K562 (cell line): ENCODE data around the gene MTA2. TPM values are rescaled to one million over a fixed set of nuclear protein-coding genes. Genes with fewer than 3 reads are reported as not detected.
A peak's percentile ranks its signal among the peaks of the same experiment; 100 is the strongest.

ENCODE experiments used
- ATAC-seq: fragments of 200-7000 bp; cut with Tn5 transposase; 3 replicates; pipeline ENCODE4 v1.9.1; 2020; ENCODE audit warnings: moderate library complexity
- BruUV-seq: library from RNA; stranded (reverse); fragments of 400-500 nt; replicated peaks from 2 replicates; lab custom pipeline; 2021; lab: Mats Ljungman, UMichigan
- CTCF ChIA-PET: fragments of 300-600 bp; formaldehyde crosslinking; extraction: SDS; loops from one replicate; lab custom pipeline; 2021; ENCODE audit warnings: low intra/inter-chr PET ratio; lab: Yijun Ruan, JAX
- POLR2A ChIA-PET: fragments of 300-600, 350-650 bp; sonication (Branson Sonifier 250); formaldehyde crosslinking; extraction: SDS; loops from one replicate; lab custom pipeline; 2021; ENCODE audit warnings: antibody characterized with exemption, inconsistent platforms; lab: Yijun Ruan, JAX
- DNase-seq, 4 experiments: peaks; one replicate each; pipeline versions ENCODE4 v3.0.0 to v3.0.0-alpha.2; 2011 to 2018; ENCODE audit warnings: low spot score in 3 of 4, mixed read lengths in 3 of 4; ENCODE audit errors: extremely low read depth in 1 of 4
- FAIRE-seq: peaks from 2 replicates; lab custom pipeline; 2011; peaks lifted over from hg19 to GRCh38; lab: Jason Lieb, UNC
- H2AFZ ChIP-seq: 2 replicates; pipeline ENCODE4 v1.6.0; 2011; ENCODE audit warnings: low read depth, low read length, control low read depth, inconsistent platforms
- H3K27ac ChIP-seq: fragments of 200-600 bp; 3 replicates; pipeline ENCODE4 v1.8.0; 2011; ENCODE audit warnings: low read depth, mild to moderate bottlenecking, control low read depth, inconsistent platforms, low read length, moderate library complexity, mixed read lengths; ENCODE audit errors: extremely low read depth
- H3K27me3 ChIP-seq, 2 experiments: fragments of 300-600 bp in 1 of 2; 2 replicates in 1 of 2; 3 replicates in 1 of 2; pipeline versions ENCODE4 v1.6.0 to v1.8.0; 2011; ENCODE audit warnings: inconsistent platforms in 2 of 2, low read length in 2 of 2, mild to moderate bottlenecking in 1 of 2, mixed read lengths in 1 of 2, moderate library complexity in 1 of 2; ENCODE audit not compliant: control insufficient read depth in 2 of 2, insufficient read depth in 2 of 2
- H3K36me3 ChIP-seq: fragments of 300-600 bp; 3 replicates; pipeline ENCODE4 v1.8.0; 2011; ENCODE audit warnings: mild to moderate bottlenecking, low read length, inconsistent platforms; ENCODE audit not compliant: control insufficient read depth, insufficient read depth
- H3K4me1 ChIP-seq, 2 experiments: fragments of 200-600 bp in 1 of 2; replicated peaks in 1 of 2; 2 replicates in 1 of 2; 3 replicates in 1 of 2; pipeline versions ENCODE4 v1.5.1 to v1.8.0; 2011; ENCODE audit warnings: inconsistent platforms in 2 of 2, low read length in 2 of 2, mild to moderate bottlenecking in 1 of 2, mixed read lengths in 1 of 2, moderate library complexity in 1 of 2; ENCODE audit not compliant: control insufficient read depth in 2 of 2, insufficient read depth in 2 of 2
- H3K4me2 ChIP-seq: 2 replicates; pipeline ENCODE4 v1.6.1; 2011; ENCODE audit warnings: low read length, control low read depth, inconsistent platforms, mixed read lengths; ENCODE audit not compliant: insufficient read depth
- H3K4me3 ChIP-seq: fragments of 200-600 bp; sonication (generic), shearing (Covaris generic); 2 replicates; pipeline ENCODE4 v1.5.1; 2016; ENCODE audit warnings: control low read depth, inconsistent platforms
- H3K79me2 ChIP-seq: fragments of 200-600 bp; 3 replicates; pipeline ENCODE4 v1.8.0; 2011; ENCODE audit warnings: low read length, inconsistent platforms; ENCODE audit not compliant: control insufficient read depth, insufficient read depth
- H3K9ac ChIP-seq, 2 experiments: 2 replicates each; pipeline versions ENCODE4 v1.6.0 to v1.6.1; 2011; ENCODE audit warnings: low read depth in 2 of 2, low read length in 2 of 2, control low read depth in 1 of 2, inconsistent platforms in 1 of 2, mild to moderate bottlenecking in 1 of 2, mixed read lengths in 1 of 2; ENCODE audit not compliant: insufficient read depth in 1 of 2
- H3K9me1 ChIP-seq: one replicate; pipeline ENCODE4 v1.6.0; 2011; ENCODE audit warnings: inconsistent platforms, mild to moderate bottlenecking, low read length, moderate library complexity; ENCODE audit not compliant: control insufficient read depth, insufficient read depth
- H3K9me3 ChIP-seq: replicated peaks from 2 replicates; pipeline ENCODE4 v1.5.1; 2011; ENCODE audit warnings: low read depth, low read length, inconsistent platforms; ENCODE audit not compliant: control insufficient read depth, insufficient read depth
- H4K20me1 ChIP-seq: replicated peaks from 2 replicates; pipeline ENCODE4 v1.6.1; 2011; ENCODE audit warnings: low read length, inconsistent platforms, mixed read lengths; ENCODE audit not compliant: control insufficient read depth, insufficient read depth
- FOSL1 ChIP-seq: fragments of 200-800 bp; sonication (Bioruptor generic); conservative IDR thresholded peaks from 2 replicates; pipeline ENCODE4 v1.6.1; 2016; ENCODE audit warnings: missing genetic modification characterization, missing compliant biosample characterization
- FOXK1 ChIP-seq: sonication (generic); formaldehyde crosslinking; IDR thresholded peaks from 2 replicates; pipeline ENCODE4 v1.8.0; 2022; ENCODE audit warnings: missing genetic modification reagents, mild to moderate bottlenecking, borderline replicate concordance
- NR2C2 ChIP-seq, 2 experiments: fragments of 200-800 bp in 1 of 2; sonication (Bioruptor generic) in 1 of 2; sonication (generic) in 1 of 2; formaldehyde crosslinking in 1 of 2; IDR thresholded peaks; 2 replicates each; pipeline versions ENCODE4 v1.6.1 to v1.8.0; 2016 to 2022; ENCODE audit warnings: mild to moderate bottlenecking in 1 of 2, missing compliant biosample characterization in 1 of 2, missing genetic modification characterization in 1 of 2, missing genetic modification reagents in 1 of 2
- XRCC5 ChIP-seq: fragments of 200-400 bp; formaldehyde crosslinking; IDR thresholded peaks from 2 replicates; pipeline ENCODE4 v1.6.1; 2017; ENCODE audit warnings: low read depth, mild to moderate bottlenecking, low read length
- ZNF175 ChIP-seq: fragments of 200-800 bp; sonication (Bioruptor generic); IDR thresholded peaks from 2 replicates; pipeline ENCODE4 v1.6.1; 2016; ENCODE audit warnings: low read depth, mild to moderate bottlenecking, missing genetic modification characterization, missing compliant biosample characterization
- ZNF311 ChIP-seq: fragments of 250-450 bp; sonication (Bioruptor Pico); IDR thresholded peaks from 2 replicates; pipeline ENCODE4 v1.4.0; 2020; ENCODE audit warnings: mild to moderate bottlenecking, moderate library complexity
- ZZZ3 ChIP-seq: fragments of 450-650 bp; IDR thresholded peaks from 2 replicates; pipeline ENCODE4 v1.6.1; 2016; ENCODE audit warnings: antibody characterized with exemption, mild to moderate bottlenecking, moderate library complexity
- WGBS: fragments of 100-300 bp; shearing (Covaris generic); methylation state at CpG from one replicate; pipeline ENCODE4 v1.1.6; 2016; ENCODE audit warnings: low coverage, mixed read lengths; ENCODE audit not compliant: insufficient coverage; ENCODE audit errors: missing lambda C conversion rate; 5-methylcytosine and 5-hydroxymethylcytosine counted together
- in situ Hi-C: fragments of 300-500 bp; cut with MboI; formaldehyde crosslinking; loops from 4 replicates; pipeline ENCODE4 v1.15.0; 2018; ENCODE audit warnings: inconsistent platforms, mixed read lengths
- intact Hi-C: fragments of 100-400 bp; cut with micrococcal nuclease; formaldehyde crosslinking; loops from 2 replicates; pipeline ENCODE4 v1.14.2; 2022
- polyA plus RNA-seq, 8 experiments: library from polyadenylated mRNA; depleted of rRNA in 4 of 8; stranded (reverse) in 5 of 8; unstranded in 3 of 8; fragments of >200 nt; fragmentation: Nextera tagmentation in 2 of 8; fragmentation: Illumina TruSeq in 1 of 8; extraction: Ambion mirVana in 2 of 8; extraction: Trizol in 1 of 8; gene quantifications; 2 replicates each; pipeline versions ENCODE4 v1.2.1 to v1.2.3, GENCODE V29; 2011 to 2014; ENCODE audit warnings: inconsistent platforms in 1 of 8, missing spikeins in 1 of 8
- total RNA-seq, 7 experiments: library from RNA; depleted of rRNA in 6 of 7; stranded (reverse); fragments of >200 nt in 6 of 7; fragmentation: Illumina TruSeq in 2 of 7; extraction: Trizol in 2 of 7; gene quantifications; 2 replicates each; pipeline versions ENCODE4 v1.2.1 to v1.2.3, GENCODE V29; 2011 to 2021; ENCODE audit warnings: low replicate concordance in 1 of 7
- TF ChIP-seq, protein P1 (sequence below): fragments of 250-450 bp; sonication (Bioruptor Pico); IDR thresholded peaks from 2 replicates; pipeline ENCODE4 v1.6.1; 2021; ENCODE audit warnings: mild to moderate bottlenecking

The MTA2 gene
- total and polyA plus RNA-seq, 9 of the 15 experiments (the other 6 are each of a cell fraction or from before 2014, with no cell fraction given) = 6.2 to 220 (median 172) TPM

DNA sequence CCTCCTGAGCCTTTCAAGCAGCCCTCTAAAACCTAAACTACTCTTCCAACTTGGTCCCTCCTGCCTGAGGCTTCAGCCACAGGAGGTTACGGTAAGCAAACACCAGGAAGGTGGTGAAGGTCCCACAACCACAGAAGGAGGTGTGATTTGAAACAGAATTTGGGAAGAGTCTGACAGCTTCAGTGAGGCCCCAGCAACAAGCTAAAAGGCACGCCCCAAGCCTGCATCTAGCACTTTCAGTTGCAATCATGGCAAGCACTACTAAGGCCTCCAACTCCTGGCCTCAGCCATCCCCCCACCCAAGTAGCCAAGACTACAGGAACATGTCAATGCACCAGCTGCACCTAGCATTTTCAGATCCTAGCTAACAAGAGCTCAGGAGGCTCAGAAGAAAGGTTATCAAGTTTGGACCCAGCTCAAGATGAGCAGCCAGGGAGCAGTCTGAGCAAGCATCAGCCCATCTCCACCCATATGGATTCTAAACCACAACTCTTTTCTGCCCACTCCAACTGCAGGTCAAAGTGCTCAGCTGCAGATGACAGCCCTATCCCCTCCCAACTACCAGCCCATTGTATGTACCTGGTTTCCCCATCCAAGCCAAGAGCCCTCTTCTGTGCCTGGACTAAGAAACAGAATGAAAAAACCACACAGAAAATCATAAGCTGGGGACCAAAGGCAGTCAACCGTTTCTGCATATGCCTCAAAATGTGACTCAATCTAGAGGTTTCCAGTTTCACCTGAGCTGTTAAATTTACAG, 44.6 kb downstream of the MTA2 start:
- TF ChIP-seq NR2C2 (CRISPR knock-in tag; IDR thresholded peaks at IDR 0.05) (no peak), NR2C2 (tag; IDR thresholded peaks at IDR 0.05) (peak; percentile 48; the same call in 1 of the 2 replicates), XRCC5 (0 out of 2 replicates have a peak, but pooled peaks have one; percentile 14), ZZZ3 (no peak), FOSL1 (tag) (0 out of 2 replicates have a peak, but pooled peaks have one; percentile 4), FOXK1 (CRISPR knock-in tag) (0 out of 2 replicates have a peak, but pooled peaks have one; percentile 17), ZNF175 (no peak), ZNF311 (CRISPR knock-in tag) (0 out of 2 replicates have a peak, but pooled peaks have one; percentile 1)
- TF ChIP-seq, protein P1, sequence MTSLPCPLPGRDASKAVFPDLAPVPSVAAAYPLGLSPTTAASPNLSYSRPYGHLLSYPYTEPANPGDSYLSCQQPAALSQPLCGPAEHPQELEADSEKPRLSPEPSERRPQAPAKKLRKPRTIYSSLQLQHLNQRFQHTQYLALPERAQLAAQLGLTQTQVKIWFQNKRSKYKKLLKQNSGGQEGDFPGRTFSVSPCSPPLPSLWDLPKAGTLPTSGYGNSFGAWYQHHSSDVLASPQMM (CRISPR knock-in tag) = 0 out of 2 replicates have a peak, but pooled peaks have one; percentile 28
- H3K9me1 ChIP-seq = no peaks in the 10 kb centered on the region
- peaks cover 57% of the 10 kb centered on the region for H3K36me3 ChIP-seq
- no TSS peak for BruUV-seq
- peak overlapping the region in 1 of 2 experiments; percentile 81; a peak in 2 of 4 replicates for H3K9ac ChIP-seq
- 38% methylated on average over 3 of the region's 3 CpGs for WGBS
- DNase-seq (peak in 2 of 4 experiments; percentile 24 to 51), ATAC-seq (no peak), FAIRE-seq (no peak)
- no peak overlapping the region; the same call in 1 of the 2 replicates for H2AFZ ChIP-seq
- no peak overlapping the region for H3K4me3 ChIP-seq
- H3K79me2 ChIP-seq = peaks cover 12% of the 10 kb centered on the region; the same call in 2 of the 3 replicates
- no peaks in the 10 kb centered on the region; the same call in 1 of the 2 replicates for H4K20me1 ChIP-seq
- peaks cover 65% of the 10 kb centered on the region in 2 experiments for H3K4me1 ChIP-seq
- peak overlapping the region; percentile 44; the same call in 1 of the 2 replicates for H3K4me2 ChIP-seq
- H3K27ac ChIP-seq = peak overlapping the region; percentile 73
- H3K9me3 ChIP-seq = no peaks in the 10 kb centered on the region
- intact Hi-C loops (no loop called here), in situ Hi-C loops (loop anchor here (5.0 to 10.0 kb wide), 2 partner anchors 135 to 162 kb away; no protein-coding TSS in a partner anchor)
- ChIA-PET POLR2A (interaction anchor here (0.7 to 2.9 kb wide), 14 partner anchors 8 to 284 kb away, joined by 3 to 17 read pairs (median 4); partner anchors contain the start of genes AHNAK, EEF1G and HNRNPUL2), CTCF (interaction anchor here (1.9 kb wide), 1 partner anchor 163 kb away, joined by 4 read pairs; no protein-coding TSS in a partner anchor)
- no peaks in the 10 kb centered on the region for H3K27me3 ChIP-seq
